ENCODE results near the gene BAIAP2L2.

- TF ChIP-seq CTCF (IDR thresholded peaks at IDR 0.05) (no peak), NFE2L2 (conservative IDR thresholded peaks at IDR 0.05; ENCODE audit: low read length) (no peak), POLR2A (IDR thresholded peaks at IDR 0.05; ENCODE audit: low read length) (no peak), HMGXB4 (CRISPR knock-in tag; IDR thresholded peaks at IDR 0.05; ENCODE audit: borderline replicate concordance) (no peak), HES2 (IDR thresholded peaks at IDR 0.05) (no peak), JUNB (IDR thresholded peaks at IDR 0.05) (no peak), FOSB (CRISPR knock-in tag; IDR thresholded peaks at IDR 0.05) (no peak), HOXA7 (CRISPR knock-in tag; IDR thresholded peaks at IDR 0.05) (no peak), JUN (IDR thresholded peaks at IDR 0.05) (no peak)
- TF ChIP-seq, protein P1, sequence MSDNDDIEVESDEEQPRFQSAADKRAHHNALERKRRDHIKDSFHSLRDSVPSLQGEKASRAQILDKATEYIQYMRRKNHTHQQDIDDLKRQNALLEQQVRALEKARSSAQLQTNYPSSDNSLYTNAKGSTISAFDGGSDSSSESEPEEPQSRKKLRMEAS (IDR thresholded peaks at IDR 0.05): no peak
These were observed 43.5 kb upstream of the BAIAP2L2 start for GRCh38 chr22:38153821-38154562.

Measured in A549 (cell line).